Measurements from ENCODE around the gene ADAMTS16. TPM values are rescaled to one million over a fixed set of nuclear protein-coding genes. Genes with fewer than 3 reads are reported as not detected.

Gene ADAMTS16
- total RNA-seq, 2 donors from 2014 or later, result 0.11 TPM; not detected in 1

DNA sequence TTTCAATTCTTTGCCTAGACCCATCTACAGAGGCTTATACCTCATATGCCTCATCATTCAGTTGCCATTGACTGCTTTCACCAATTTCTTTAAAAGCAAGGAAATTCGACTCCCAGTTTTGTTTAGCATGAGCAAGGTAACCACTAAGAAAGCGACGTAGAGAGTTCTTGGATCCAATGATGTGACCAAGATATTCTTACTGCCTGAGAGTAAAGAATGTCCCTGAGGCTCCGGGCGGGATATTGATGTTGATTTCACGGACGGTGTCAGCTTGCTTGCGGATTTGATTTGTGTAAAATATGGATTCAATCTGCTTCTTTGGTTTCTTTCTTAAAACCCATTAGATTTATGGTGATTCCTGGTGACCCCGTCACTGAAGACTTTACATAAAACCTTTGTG is 147.3 kb downstream of the ADAMTS16 start:
- H3K27me3 ChIP-seq (replicated peaks; ENCODE audit: insufficient read depth), result no peaks in the 10 kb centered on the region
- H3K9me3 ChIP-seq, result no peaks in the 10 kb centered on the region
- WGBS, result 91% methylated on average over 9 of the region's 9 CpGs
- DNase-seq (ENCODE audit: low spot score), result no peak
- intact Hi-C loops (cut with DNase I), result no loop called here
- TF ChIP-seq POLR2AphosphoS5 (IDR thresholded peaks at IDR 0.05), result no peak
- TF ChIP-seq POLR2A (IDR thresholded peaks at IDR 0.05), result no peak
- no peak for TF ChIP-seq CTCF (IDR thresholded peaks at IDR 0.05)
- no peak overlapping the region for H3K27ac ChIP-seq
- H3K4me1 ChIP-seq (replicated peaks), result no peaks in the 10 kb centered on the region
- no peak overlapping the region for H3K4me3 ChIP-seq
- no peaks in the 10 kb centered on the region for H3K36me3 ChIP-seq

GRCh38 chr5:5288201-5288600 is 148.1 kb downstream of the ADAMTS16 start:
- Histone ChIP-seq H3K4me1 (replicated peaks) (no peaks in the 10 kb centered on the region), H3K9me3 (no peaks in the 10 kb centered on the region), H3K27me3 (replicated peaks; ENCODE audit: insufficient read depth) (no peaks in the 10 kb centered on the region), H3K36me3 (no peaks in the 10 kb centered on the region), H3K4me3 (no peak overlapping the region), H3K27ac (no peak overlapping the region)
- intact Hi-C loops (cut with DNase I), result no loop called here
- DNase-seq (ENCODE audit: low spot score), result no peak
- 56% methylated on average over 8 of the region's 8 CpGs for WGBS
- TF ChIP-seq POLR2AphosphoS5 (IDR thresholded peaks at IDR 0.05) (no peak), POLR2A (IDR thresholded peaks at IDR 0.05) (no peak), CTCF (IDR thresholded peaks at IDR 0.05) (no peak)

GRCh38 chr5:5289537-5289936 is 149.4 kb downstream of the ADAMTS16 start:
- H3K27ac ChIP-seq, result no peak overlapping the region
- H3K36me3 ChIP-seq, result no peaks in the 10 kb centered on the region
- TF ChIP-seq POLR2AphosphoS5 (IDR thresholded peaks at IDR 0.05), result no peak
- no peak for TF ChIP-seq CTCF (IDR thresholded peaks at IDR 0.05)
- no peak for TF ChIP-seq POLR2A (IDR thresholded peaks at IDR 0.05)
- H3K9me3 ChIP-seq, result no peaks in the 10 kb centered on the region
- H3K4me3 ChIP-seq, result no peak overlapping the region
- DNase-seq (ENCODE audit: low spot score), result no peak
- H3K4me1 ChIP-seq (replicated peaks), result no peaks in the 10 kb centered on the region
- H3K27me3 ChIP-seq (replicated peaks; ENCODE audit: insufficient read depth), result no peaks in the 10 kb centered on the region
- intact Hi-C loops (cut with DNase I), result no loop called here
- WGBS, result 63% methylated on average over 2 of the region's 2 CpGs

DNA sequence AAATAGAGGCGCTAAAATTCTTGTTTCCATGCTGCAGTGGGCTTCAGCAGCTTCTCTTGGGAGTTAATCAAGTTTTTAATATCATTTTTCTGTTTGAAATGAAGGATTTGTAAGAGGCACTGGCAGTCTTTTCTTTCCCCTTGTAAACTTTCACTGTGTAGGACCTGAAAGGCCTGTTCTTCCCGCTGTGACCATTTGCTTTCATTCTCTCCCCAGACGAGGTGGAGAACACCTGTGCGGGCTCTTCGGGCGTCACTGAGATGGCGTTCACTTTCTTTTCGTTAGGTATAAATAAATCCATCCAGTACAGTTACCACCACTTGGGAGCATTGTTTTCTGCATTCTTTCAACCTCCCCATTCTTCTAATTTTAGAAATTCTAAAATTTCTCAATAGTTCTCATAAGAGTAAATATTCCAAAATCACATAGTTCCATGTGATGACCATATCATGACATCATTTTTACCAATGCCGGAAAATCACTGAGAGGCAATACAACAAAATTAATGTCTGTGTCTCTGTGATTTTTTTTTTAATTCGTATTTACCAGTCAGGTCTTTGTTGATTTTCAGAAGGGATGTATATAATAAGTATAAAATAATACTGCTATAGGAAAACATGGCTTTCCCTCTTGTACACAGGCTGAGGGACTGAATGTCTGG is 150.7 kb downstream of the ADAMTS16 start:
- 65% methylated on average over 10 of the region's 10 CpGs for WGBS
- H3K27me3 ChIP-seq (replicated peaks; ENCODE audit: insufficient read depth), result no peaks in the 10 kb centered on the region
- no peaks in the 10 kb centered on the region for H3K36me3 ChIP-seq
- DNase-seq (ENCODE audit: low spot score), result peak; percentile 25
- no peak overlapping the region for H3K4me3 ChIP-seq
- H3K9me3 ChIP-seq, result no peaks in the 10 kb centered on the region
- no peak overlapping the region for H3K27ac ChIP-seq
- TF ChIP-seq CTCF (IDR thresholded peaks at IDR 0.05) (no peak), POLR2AphosphoS5 (IDR thresholded peaks at IDR 0.05) (peak; percentile 53)
- intact Hi-C loops (cut with DNase I), result no loop called here
- H3K4me1 ChIP-seq (replicated peaks), result no peaks in the 10 kb centered on the region

GRCh38 chr5:5291357-5291756 is 151.2 kb downstream of the ADAMTS16 start:
- WGBS, result 83% methylated on average over 7 of the region's 7 CpGs
- DNase-seq (ENCODE audit: low spot score), result no peak
- no peak for TF ChIP-seq CTCF (IDR thresholded peaks at IDR 0.05)
- no peak for TF ChIP-seq POLR2A (IDR thresholded peaks at IDR 0.05)
- no peak for TF ChIP-seq POLR2AphosphoS5 (IDR thresholded peaks at IDR 0.05)
- intact Hi-C loops (cut with DNase I), result no loop called here
- no peak overlapping the region for H3K27ac ChIP-seq
- H3K36me3 ChIP-seq, result no peaks in the 10 kb centered on the region
- H3K9me3 ChIP-seq, result no peaks in the 10 kb centered on the region
- no peak overlapping the region for H3K4me3 ChIP-seq
- H3K4me1 ChIP-seq (replicated peaks), result no peaks in the 10 kb centered on the region
- H3K27me3 ChIP-seq (replicated peaks; ENCODE audit: insufficient read depth), result no peaks in the 10 kb centered on the region
